Nephron progenitor cell (in vitro differentiated cells): ENCODE results near the gene ABHD12.

ENCODE experiments used
- DNase-seq: peaks from one replicate; pipeline ENCODE4 v3.0.0; 2021
- H3K27ac Mint-ChIP-seq: 2 replicates; pipeline ENCODE4 v1.8.0; 2021; ENCODE audit warnings: mild to moderate bottlenecking, moderate library complexity, mixed read lengths
- H3K27me3 Mint-ChIP-seq: 2 replicates; pipeline ENCODE4 v1.8.0; 2021; ENCODE audit warnings: mild to moderate bottlenecking, low read depth, mixed read lengths; ENCODE audit not compliant: poor library complexity
- H3K36me3 Mint-ChIP-seq: 2 replicates; pipeline ENCODE4 v1.8.0; 2021; ENCODE audit warnings: low read depth, mixed read lengths
- H3K4me1 Mint-ChIP-seq: 2 replicates; pipeline ENCODE4 v1.8.0; 2021; ENCODE audit warnings: mixed read lengths
- H3K4me3 Mint-ChIP-seq: 2 replicates; pipeline ENCODE4 v1.8.0; 2021; ENCODE audit warnings: mild to moderate bottlenecking, moderate library complexity, mixed read lengths
- H3K9me3 Mint-ChIP-seq: 2 replicates; pipeline ENCODE4 v1.8.0; 2021; ENCODE audit warnings: mild to moderate bottlenecking, moderate library complexity, mixed read lengths
- CTCF ChIP-seq: fragments of 200-600 bp; sonication (generic); IDR thresholded peaks from 2 replicates; pipeline ENCODE4 v1.5.0; 2021; ENCODE audit warnings: antibody characterized with exemption

ABHD12 gene

GRCh38 chr20:25327521-25328235 is 63.0 kb downstream of the ABHD12 start:
- H3K9me3 Mint-ChIP-seq, result peaks cover 23% of the 10 kb centered on the region
- H3K36me3 Mint-ChIP-seq, result peaks cover 59% of the 10 kb centered on the region
- H3K4me1 Mint-ChIP-seq, result peaks cover 43% of the 10 kb centered on the region
- peak overlapping the region; percentile 71 for H3K27ac Mint-ChIP-seq
- H3K4me3 Mint-ChIP-seq, result no peak overlapping the region
- DNase-seq, result no peak
- no peak for TF ChIP-seq CTCF
- H3K27me3 Mint-ChIP-seq, result no peaks in the 10 kb centered on the region

GRCh38 chr20:25325997-25326396 is 64.6 kb downstream of the ABHD12 start:
- peaks cover 56% of the 10 kb centered on the region for H3K36me3 Mint-ChIP-seq
- no peak for DNase-seq
- TF ChIP-seq CTCF, result no peak
- H3K9me3 Mint-ChIP-seq, result peaks cover 15% of the 10 kb centered on the region
- peaks cover 49% of the 10 kb centered on the region for H3K4me1 Mint-ChIP-seq
- no peaks in the 10 kb centered on the region for H3K27me3 Mint-ChIP-seq
- no peak overlapping the region for H3K27ac Mint-ChIP-seq
- no peak overlapping the region for H3K4me3 Mint-ChIP-seq

- H3K4me3 Mint-ChIP-seq, result no peak overlapping the region
- H3K36me3 Mint-ChIP-seq, result peaks cover 49% of the 10 kb centered on the region
- TF ChIP-seq CTCF, result no peak
- H3K27ac Mint-ChIP-seq, result peak overlapping the region; percentile 50
- peaks cover 50% of the 10 kb centered on the region for H3K4me1 Mint-ChIP-seq
- H3K27me3 Mint-ChIP-seq, result no peaks in the 10 kb centered on the region
- H3K9me3 Mint-ChIP-seq, result peaks cover 10% of the 10 kb centered on the region
- DNase-seq, result no peak
Observed at GRCh38 chr20:25325073-25325472, 65.6 kb downstream of the ABHD12 start.

- Mint-ChIP-seq H3K27me3 (no peaks in the 10 kb centered on the region), H3K36me3 (peaks cover 42% of the 10 kb centered on the region), H3K4me1 (peaks cover 54% of the 10 kb centered on the region), H3K9me3 (peaks cover 4% of the 10 kb centered on the region), H3K27ac (peak overlapping the region; percentile 89), H3K4me3 (no peak overlapping the region)
- no peak for TF ChIP-seq CTCF
- no peak for DNase-seq
Observed at GRCh38 chr20:25324412-25324811, 66.2 kb downstream of the ABHD12 start.

GRCh38 chr20:25323496-25324246 is 67.0 kb downstream of the ABHD12 start:
- DNase-seq, result no peak
- peak overlapping the region; percentile 89 for H3K27ac Mint-ChIP-seq
- H3K9me3 Mint-ChIP-seq, result no peaks in the 10 kb centered on the region
- no peak overlapping the region for H3K4me3 Mint-ChIP-seq
- H3K36me3 Mint-ChIP-seq, result peaks cover 35% of the 10 kb centered on the region
- peaks cover 54% of the 10 kb centered on the region for H3K4me1 Mint-ChIP-seq
- no peak for TF ChIP-seq CTCF
- no peaks in the 10 kb centered on the region for H3K27me3 Mint-ChIP-seq

GRCh38 chr20:25321991-25322390 is 68.6 kb downstream of the ABHD12 start:
- DNase-seq, result no peak
- H3K27ac Mint-ChIP-seq, result no peak overlapping the region
- no peak overlapping the region for H3K4me3 Mint-ChIP-seq
- H3K36me3 Mint-ChIP-seq, result peaks cover 31% of the 10 kb centered on the region
- no peak for TF ChIP-seq CTCF
- H3K27me3 Mint-ChIP-seq, result no peaks in the 10 kb centered on the region
- H3K4me1 Mint-ChIP-seq, result peaks cover 45% of the 10 kb centered on the region
- no peaks in the 10 kb centered on the region for H3K9me3 Mint-ChIP-seq
